CD4-positive, alpha-beta T cell (primary cell): Measurements from ENCODE around the gene PSMD5. TPM values are rescaled to one million over a fixed set of nuclear protein-coding genes. Genes with fewer than 3 reads are reported as not detected.

Experiments used
- ATAC-seq: fragments of 200-7000 bp; cut with Tn5 transposase; one replicate; pipeline ENCODE4 v1.10.0; 2022; ENCODE audit warnings: mild to moderate bottlenecking; ENCODE audit not compliant: poor library complexity
- CTCF ChIA-PET: fragments of 350-600 bp; sonication (Branson Sonifier 250); formaldehyde crosslinking; loops from one replicate; lab custom pipeline; 2021; ENCODE audit warnings: antibody characterized with exemption, inconsistent platforms; lab: Charles Lee
- POLR2A ChIA-PET: fragments of 350-600 bp; sonication (Branson Sonifier 250); formaldehyde crosslinking; loops from one replicate; lab custom pipeline; 2021; ENCODE audit warnings: antibody characterized with exemption, inconsistent platforms; lab: Charles Lee
- DNase-seq, 14 experiments: peaks; one replicate each; pipeline ENCODE4 v3.0.0-alpha.2; 2013 to 2020; ENCODE audit warnings: mixed read lengths in 2 of 14
- H3K27ac ChIP-seq, 2 donors: one replicate each; pipeline versions ENCODE4 v1.5.1 to v1.7.0; 2013; ENCODE audit warnings: low read length in 2 of 2, low read depth in 1 of 2, mild to moderate bottlenecking in 1 of 2
- H3K27me3 ChIP-seq, 2 experiments: 1 replicate in 1 of 2; 2 replicates in 1 of 2; pipeline versions ENCODE4 v1.6.1 to v1.7.0; 2013; ENCODE audit warnings: low read length in 2 of 2, control low read depth in 1 of 2, mild to moderate bottlenecking in 1 of 2, moderate library complexity in 1 of 2; ENCODE audit not compliant: insufficient read depth in 2 of 2, control insufficient read depth in 1 of 2
- H3K36me3 ChIP-seq: one replicate; pipeline ENCODE4 v1.6.1; 2013; ENCODE audit warnings: low read length, control low read depth; ENCODE audit not compliant: insufficient read depth
- H3K4me1 ChIP-seq: one replicate; pipeline ENCODE4 v1.6.1; 2013; ENCODE audit warnings: low read length, control low read depth; ENCODE audit not compliant: insufficient read depth
- H3K4me3 ChIP-seq: one replicate; pipeline ENCODE4 v1.5.1; 2013; ENCODE audit warnings: mild to moderate bottlenecking, low read length, moderate library complexity
- H3K9me3 ChIP-seq, 2 experiments: 1 replicate in 1 of 2; 2 replicates in 1 of 2; pipeline versions ENCODE4 v1.6.1 to v1.7.0; 2013; ENCODE audit warnings: low read length in 2 of 2, mild to moderate bottlenecking in 2 of 2, control low read depth in 1 of 2, moderate library complexity in 1 of 2; ENCODE audit not compliant: control insufficient read depth in 1 of 2, insufficient read depth in 1 of 2
- H3K27ac Mint-ChIP-seq: one replicate; pipeline ENCODE4 v1.8.0; 2020; ENCODE audit warnings: mixed read lengths
- H3K27me3 Mint-ChIP-seq: one replicate; pipeline ENCODE4 v1.8.0; 2021; ENCODE audit warnings: mixed read lengths
- H3K36me3 Mint-ChIP-seq: one replicate; pipeline ENCODE4 v1.8.0; 2021; ENCODE audit warnings: low read depth, mixed read lengths
- H3K4me1 Mint-ChIP-seq: one replicate; pipeline ENCODE4 v1.8.0; 2021; ENCODE audit warnings: low read depth, mixed read lengths
- H3K4me3 Mint-ChIP-seq: one replicate; pipeline ENCODE4 v1.8.0; 2020; ENCODE audit warnings: mild to moderate bottlenecking, mixed read lengths
- H3K9me3 Mint-ChIP-seq: one replicate; pipeline ENCODE4 v1.8.0; 2020; ENCODE audit warnings: mixed read lengths
- CTCF ChIP-seq: fragments of 200-600 bp; IDR thresholded peaks from one replicate; pipeline ENCODE4 v1.8.0; 2022; ENCODE audit warnings: antibody characterized with exemption, mild to moderate bottlenecking
- intact Hi-C, 2 experiments: fragments of 100-400 bp; cut with DNase I in 1 of 2; cut with micrococcal nuclease in 1 of 2; formaldehyde crosslinking; loops; one replicate each; pipeline versions ENCODE4 v1.15.1 to v1.9.0; 2023 to 2025; cut with DNase I, micrococcal nuclease
- total RNA-seq, 174 experiments: library from RNA in 2 of 174; stranded (reverse) in 2 of 174; gene quantifications; one replicate each; pipeline ENCODE4 v1.2.3 and lab custom pipeline; 2021 to 2026

The PSMD5 gene
- total RNA-seq, 2 experiments from 2014 or later, result 35.4 to 44.3 TPM

- intact Hi-C loops, result loop anchor here (2.0 to 10.0 kb wide), 7 partner anchors 25 to 360 kb away; partner anchors contain the start of genes FBXW2 (in 1 of the 2), MEGF9 (in 1 of the 2) and RAB14 (in 1 of the 2)
- H3K27ac ChIP-seq, result peak overlapping the region; percentile 93 to 98
- ChIA-PET POLR2A (interaction anchor here (0.6 to 5.4 kb wide), 19 partner anchors 9 to 132 kb away, joined by 3 to 54 read pairs (median 5); partner anchors contain the start of genes FBXW2 and TRAF1), CTCF (interaction anchor here (1.0 to 1.4 kb wide), 3 partner anchors 27 to 84 kb away, joined by 3 to 4 read pairs (median 3); partner anchors contain the start of gene FBXW2)
- Mint-ChIP-seq H3K27me3 (no peaks in the 10 kb centered on the region), H3K36me3 (peaks cover 82% of the 10 kb centered on the region), H3K9me3 (no peaks in the 10 kb centered on the region), H3K27ac (peak overlapping the region; percentile 99), H3K4me3 (peak overlapping the region; percentile 96), H3K4me1 (peaks cover 78% of the 10 kb centered on the region)
- no peaks in the 10 kb centered on the region for H3K27me3 ChIP-seq
- peaks cover 0 to 14% of the 10 kb centered on the region in 2 experiments for H3K9me3 ChIP-seq
- no peak for ATAC-seq
- peak overlapping the region; percentile 93 for H3K4me3 ChIP-seq
- DNase-seq, result peak in 1 of 14 experiments; percentile 20
- no peak for TF ChIP-seq CTCF
- peaks cover 23% of the 10 kb centered on the region for H3K36me3 ChIP-seq
- H3K4me1 ChIP-seq, result peaks cover 57% of the 10 kb centered on the region
Measured at GRCh38 chr9:120841930-120842684, 615 bp downstream of the PSMD5 start.

GRCh38 chr9:120839146-120839545 lies 3.6 kb downstream of the PSMD5 start:
- Histone ChIP-seq H3K4me1 (peaks cover 35% of the 10 kb centered on the region), H3K4me3 (no peak overlapping the region), H3K27ac (no peak overlapping the region), H3K36me3 (peaks cover 30% of the 10 kb centered on the region), H3K9me3 (peaks cover 0 to 14% of the 10 kb centered on the region in 2 experiments), H3K27me3 (no peaks in the 10 kb centered on the region)
- H3K4me1 Mint-ChIP-seq, result peaks cover 53% of the 10 kb centered on the region
- DNase-seq (no peak), ATAC-seq (no peak)
- H3K27me3 Mint-ChIP-seq, result no peaks in the 10 kb centered on the region
- H3K4me3 Mint-ChIP-seq, result peak overlapping the region; percentile 59
- ChIA-PET POLR2A (no interaction called here), CTCF (no interaction called here)
- peaks cover 68% of the 10 kb centered on the region for H3K36me3 Mint-ChIP-seq
- TF ChIP-seq CTCF, result no peak
- peak overlapping the region; percentile 2 for H3K27ac Mint-ChIP-seq
- intact Hi-C loops, result no loop called here
- no peaks in the 10 kb centered on the region for H3K9me3 Mint-ChIP-seq

GRCh38 chr9:120837921-120838320 lies 4.8 kb downstream of the PSMD5 start:
- Mint-ChIP-seq H3K4me3 (peak overlapping the region; percentile 15), H3K27ac (no peak overlapping the region), H3K36me3 (peaks cover 64% of the 10 kb centered on the region), H3K4me1 (peaks cover 45% of the 10 kb centered on the region), H3K27me3 (no peaks in the 10 kb centered on the region), H3K9me3 (no peaks in the 10 kb centered on the region)
- POLR2A ChIA-PET, result interaction anchor here (0.8 kb wide), 1 partner anchor 9 kb away, joined by 3 read pairs; no protein-coding TSS in a partner anchor
- Histone ChIP-seq H3K36me3 (peaks cover 37% of the 10 kb centered on the region), H3K27me3 (no peaks in the 10 kb centered on the region), H3K9me3 (peaks cover 0 to 4% of the 10 kb centered on the region in 2 experiments), H3K4me3 (no peak overlapping the region), H3K27ac (no peak overlapping the region), H3K4me1 (peaks cover 23% of the 10 kb centered on the region)
- CTCF ChIA-PET, result no interaction called here
- intact Hi-C loops, result no loop called here
- no peak for TF ChIP-seq CTCF
- DNase-seq (no peak), ATAC-seq (no peak)
